DMS153 treated with DMSO at 0.1 percent for 48 hours (cell line): ENCODE results near the gene DAW1.
"Not testable (repeated sequence)": the region's sequence is repeated elsewhere in the genome, so short reads cannot be mapped to it uniquely, and the experiment has no call there.

ENCODE experiments used
- DNase-seq: peaks from one replicate; lab custom pipeline; 2025; ENCODE audit not compliant: unreplicated experiment; lab: John Stamatoyannopoulos, UW

DAW1 gene

GRCh38 chr2:227871375-227871791, at the start of gene DAW1:
DAW1 (plus strand) TSS chr2:227871631; CDS start chr2:227871690, 59 bp downstream.
- peak; percentile 33 for DNase-seq

- DNase-seq, result no peak
Measured at GRCh38 chr2:227822416-227823003, 48.9 kb upstream of the DAW1 start.

GRCh38 chr2:227823922-227824321, 47.5 kb upstream of the DAW1 start:
- DNase-seq, result no peak

GRCh38 chr2:227824711-227825110, 46.7 kb upstream of the DAW1 start:
- DNase-seq, result no peak

GRCh38 chr2:227826019-227826521, 45.4 kb upstream of the DAW1 start:
- no peak for DNase-seq

- DNase-seq, result no peak
Measured at GRCh38 chr2:227826563-227826962, 44.9 kb upstream of the DAW1 start.

GRCh38 chr2:227827143-227827542, 44.3 kb upstream of the DAW1 start:
- DNase-seq, result no peak

- no peak for DNase-seq
Measured at GRCh38 chr2:227828477-227828912, 42.9 kb upstream of the DAW1 start.

GRCh38 chr2:227829337-227829736, 42.1 kb upstream of the DAW1 start:
- no peak for DNase-seq

GRCh38 chr2:227834423-227834822, 37.0 kb upstream of the DAW1 start:
- DNase-seq, result no peak

- DNase-seq, result no peak
Measured at GRCh38 chr2:227834916-227835650, 36.3 kb upstream of the DAW1 start.

- not testable (repeated sequence) for DNase-seq
Measured at GRCh38 chr2:227839339-227840129, 31.9 kb upstream of the DAW1 start.

GRCh38 chr2:227846831-227847230, 24.6 kb upstream of the DAW1 start:
- no peak for DNase-seq

GRCh38 chr2:227848146-227848545, 23.3 kb upstream of the DAW1 start:
- DNase-seq, result no peak

- DNase-seq, result no peak
Measured at GRCh38 chr2:227848586-227848985, 22.8 kb upstream of the DAW1 start.

- no peak for DNase-seq
Measured at GRCh38 chr2:227849906-227850305, 21.5 kb upstream of the DAW1 start.

- DNase-seq, result no peak
Measured at GRCh38 chr2:227853204-227853629, 18.2 kb upstream of the DAW1 start.

GRCh38 chr2:227853765-227854271, 17.6 kb upstream of the DAW1 start:
- no peak for DNase-seq

- DNase-seq, result no peak
Measured at GRCh38 chr2:227855440-227855839, 16.0 kb upstream of the DAW1 start.

GRCh38 chr2:227856697-227857096, 14.7 kb upstream of the DAW1 start:
- DNase-seq, result no peak

- no peak for DNase-seq
Measured at GRCh38 chr2:227860221-227860641, 11.2 kb upstream of the DAW1 start.
